CD4-positive, alpha-beta T cell treated with Interleukin-21 for 1 hour (primary cell): ENCODE results near the gene KIF5C.

Experiments
- DNase-seq: peaks from one replicate; pipeline ENCODE4 v3.0.0-alpha.2; 2020

KIF5C gene

GRCh38 chr2:148888003-148888501 is 13.0 kb downstream of the KIF5C start:
- DNase-seq, result no peak

- no peak for DNase-seq
These were observed 14.0 kb downstream of the KIF5C start for GRCh38 chr2:148888986-148889385.

DNA sequence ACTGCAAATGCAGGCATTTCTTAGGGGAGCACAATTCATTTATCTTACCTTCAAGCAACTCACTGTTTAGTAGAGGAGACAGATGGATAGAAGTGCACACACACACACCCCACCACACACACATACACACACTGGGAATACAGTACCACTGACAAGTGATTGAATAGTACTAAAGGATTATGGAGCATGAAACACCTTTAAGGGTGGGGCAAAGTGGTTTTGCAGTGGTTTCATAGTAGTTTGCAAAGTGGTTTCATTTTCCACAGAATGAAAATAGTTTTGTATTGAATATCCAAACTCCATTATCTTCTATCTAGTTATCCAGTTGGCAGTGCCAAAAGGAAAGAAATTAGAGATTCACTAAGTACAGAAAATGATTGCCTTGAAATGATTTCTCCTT is 18.9 kb downstream of the KIF5C start:
- DNase-seq, result no peak

- no peak for DNase-seq
These were observed 21.1 kb downstream of the KIF5C start for GRCh38 chr2:148896136-148896535.

GRCh38 chr2:148899638-148900318 is 24.8 kb downstream of the KIF5C start:
- no peak for DNase-seq

- DNase-seq, result no peak
These were observed 25.4 kb downstream of the KIF5C start for GRCh38 chr2:148900350-148900837.

DNA sequence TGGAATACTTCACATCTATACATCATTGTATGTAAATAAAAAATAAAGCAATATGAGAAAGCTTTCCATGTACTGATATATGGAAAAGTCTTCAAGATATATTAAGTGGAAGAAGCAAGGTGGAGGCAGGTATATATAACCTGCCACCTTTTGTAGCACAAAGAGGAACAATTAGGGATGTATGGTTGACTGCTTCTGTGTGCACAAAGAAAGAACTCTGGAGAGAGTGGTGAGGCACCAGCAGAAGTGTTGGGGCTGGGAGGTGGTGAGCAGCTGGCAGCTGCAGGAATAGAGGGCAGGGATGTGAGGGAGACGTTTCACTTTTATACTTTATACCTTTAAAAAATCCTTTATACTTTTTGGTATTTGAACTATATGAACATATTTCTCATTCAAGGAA is 26.1 kb downstream of the KIF5C start:
- no peak for DNase-seq

GRCh38 chr2:148902798-148903197 is 27.8 kb downstream of the KIF5C start:
- no peak for DNase-seq

GRCh38 chr2:148903294-148903693 is 28.3 kb downstream of the KIF5C start:
- DNase-seq, result no peak

DNA sequence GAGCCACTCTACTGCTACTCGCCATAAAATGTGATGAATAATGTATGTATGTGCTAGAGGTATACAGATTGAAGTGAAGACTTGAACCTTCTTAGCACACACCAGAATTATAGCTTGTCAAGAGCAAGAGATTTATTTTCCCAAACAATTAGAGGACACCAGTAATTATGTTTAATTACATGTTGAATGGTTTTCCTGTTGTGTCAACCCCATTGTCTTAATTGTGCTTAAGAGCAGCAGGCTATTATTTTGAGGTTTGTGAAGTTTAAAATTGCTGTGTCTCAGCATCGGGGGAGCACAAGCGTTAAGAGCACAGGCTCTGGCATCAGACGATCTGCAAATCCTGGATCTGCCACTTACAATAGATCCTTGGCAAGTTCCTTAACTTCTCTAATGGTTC is 29.0 kb downstream of the KIF5C start:
- no peak for DNase-seq

DNA sequence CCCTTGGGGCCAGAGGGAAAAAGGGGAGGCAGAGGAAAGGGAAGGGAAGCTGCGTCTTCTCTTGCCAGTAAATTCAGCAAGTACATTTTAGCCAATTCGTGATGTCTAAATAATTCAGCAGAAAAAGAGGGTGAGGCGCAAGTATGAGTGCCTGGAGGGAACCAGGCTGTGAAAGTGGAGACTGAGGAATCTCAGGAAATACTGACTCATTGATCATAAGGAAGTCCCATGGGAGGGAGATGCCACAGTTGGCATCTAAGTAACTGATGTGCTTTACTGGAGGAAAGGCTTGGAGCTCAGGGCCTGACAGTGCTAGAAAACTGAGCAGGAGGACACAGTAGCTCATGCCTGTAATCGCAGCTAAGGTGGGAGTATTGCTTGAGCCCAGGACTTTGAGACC is 31.1 kb downstream of the KIF5C start:
- no peak for DNase-seq

- DNase-seq, result no peak
These were observed 32.2 kb downstream of the KIF5C start for GRCh38 chr2:148907085-148907785.

DNA sequence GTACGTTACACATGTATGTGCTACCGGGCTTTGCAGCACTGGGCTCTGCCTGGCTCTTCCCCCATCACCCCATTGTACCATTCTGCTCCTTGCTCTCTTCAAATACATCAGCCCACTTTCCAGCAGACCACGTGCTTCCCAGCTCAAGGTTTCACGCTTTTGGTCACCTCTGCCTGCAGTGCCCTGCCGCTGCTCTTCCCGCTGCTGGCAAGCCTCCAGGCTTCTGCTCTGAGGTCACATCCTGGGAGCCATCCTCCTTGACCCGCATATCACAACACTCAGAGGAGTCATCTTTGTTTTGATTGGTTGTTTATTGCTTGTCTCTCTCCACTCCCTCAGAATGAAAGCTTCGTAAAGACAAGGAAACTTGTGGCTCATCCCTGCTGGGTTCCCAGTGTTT is 34.1 kb downstream of the KIF5C start:
- no peak for DNase-seq

DNA sequence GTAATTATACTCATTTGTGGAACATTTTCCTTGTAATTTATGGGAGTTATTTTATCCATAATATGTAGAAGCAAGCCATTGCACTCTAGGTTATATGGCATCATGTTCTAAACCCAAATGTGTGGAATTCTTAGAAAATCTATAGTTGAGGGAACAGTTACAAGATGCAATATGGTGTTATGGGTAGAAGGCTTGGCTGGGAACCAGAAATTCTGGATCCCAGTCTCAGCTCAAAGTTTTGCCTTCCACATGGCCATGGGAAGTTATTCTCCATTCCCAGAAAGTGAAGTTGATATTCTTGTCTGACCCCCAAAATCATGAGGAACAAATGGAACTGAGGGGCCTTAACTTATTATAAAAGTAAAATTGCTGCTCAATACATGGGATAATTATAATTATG is 38.0 kb downstream of the KIF5C start:
- DNase-seq, result no peak

DNA sequence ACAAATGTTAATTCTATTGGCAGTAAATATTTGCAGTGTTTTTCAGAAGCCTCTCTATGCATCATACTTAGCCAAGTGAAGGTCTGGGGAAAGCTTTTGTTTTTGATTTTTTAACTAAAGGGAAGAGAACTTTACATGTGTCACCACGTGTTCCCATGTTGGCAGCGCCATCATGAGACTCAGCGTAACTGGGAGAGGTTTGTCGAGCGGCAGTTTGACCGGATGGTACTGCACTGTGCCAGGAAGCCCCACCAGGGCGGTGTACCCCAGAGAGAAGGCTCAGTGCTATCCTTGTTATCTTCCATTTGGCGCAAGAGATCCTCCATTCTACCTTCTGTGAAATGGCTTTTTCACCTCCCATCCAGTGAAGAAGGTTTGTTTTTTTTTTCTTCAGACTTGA is 38.5 kb downstream of the KIF5C start:
- no peak for DNase-seq

- DNase-seq, result no peak
These were observed 39.4 kb downstream of the KIF5C start for GRCh38 chr2:148914463-148914862.

- no peak for DNase-seq
These were observed 42.4 kb downstream of the KIF5C start for GRCh38 chr2:148917431-148917830.

GRCh38 chr2:148918554-148918953 is 43.5 kb downstream of the KIF5C start:
- DNase-seq, result no peak

DNA sequence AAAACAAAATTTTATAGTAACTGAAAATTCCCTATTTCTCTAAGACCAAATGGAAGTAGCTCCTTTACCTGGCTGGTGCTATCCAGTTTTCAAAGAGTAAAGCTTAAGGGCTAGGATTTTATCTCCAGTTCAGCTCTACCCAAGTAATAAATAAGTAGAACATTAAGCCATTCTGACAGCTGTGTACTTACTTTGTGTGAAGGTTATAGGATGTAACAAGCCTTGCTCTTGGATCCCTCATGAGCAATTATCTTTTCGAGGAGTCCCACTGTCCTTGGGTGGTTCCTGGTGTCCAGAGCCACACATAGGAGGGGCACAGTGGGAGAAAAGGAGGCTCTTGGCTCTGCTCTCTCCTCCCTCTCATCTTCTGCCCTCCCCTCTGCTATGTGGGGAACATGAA is 45.5 kb downstream of the KIF5C start:
- DNase-seq, result no peak

- DNase-seq, result no peak
These were observed 47.0 kb downstream of the KIF5C start for GRCh38 chr2:148922062-148922461.

DNA sequence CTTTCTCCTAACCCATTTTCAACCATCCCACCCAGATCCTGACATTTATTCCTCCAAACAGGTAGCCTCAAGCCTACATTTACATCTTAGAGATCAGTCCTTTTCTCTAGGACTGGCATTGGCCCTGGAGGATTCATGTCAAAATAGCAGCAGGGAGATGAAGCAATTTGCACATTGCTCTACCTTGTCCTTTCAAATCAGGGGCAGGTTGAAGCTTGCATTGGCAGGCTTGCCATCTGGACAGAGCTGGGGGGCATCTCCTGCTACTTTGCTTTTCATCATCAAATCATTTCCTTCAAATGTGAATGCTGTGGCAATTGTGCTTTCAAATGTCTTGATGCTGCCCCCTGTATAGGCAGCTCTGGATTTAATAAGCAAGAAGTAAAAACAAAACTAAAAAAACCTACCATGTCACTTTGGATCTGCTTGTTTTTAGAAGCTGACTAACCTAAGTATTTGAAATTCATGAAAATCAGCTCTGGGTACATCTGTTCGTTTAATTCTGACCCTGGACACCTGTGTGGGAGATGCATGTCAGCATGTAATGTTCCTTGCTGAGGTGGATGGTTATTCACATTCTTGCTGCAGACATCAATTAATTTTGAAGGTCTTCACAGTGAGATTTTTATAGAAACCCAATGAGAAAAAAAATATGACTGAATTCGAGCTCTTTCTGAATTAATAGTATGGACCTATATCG is 47.9 kb downstream of the KIF5C start:
- DNase-seq, result no peak

- no peak for DNase-seq
These were observed 49.6 kb downstream of the KIF5C start for GRCh38 chr2:148924514-148925178.

GRCh38 chr2:148926291-148926961 is 51.4 kb downstream of the KIF5C start:
- DNase-seq, result peak; percentile 57
